Body of pancreas (tissue), 4 donors: ENCODE measurements around the gene ANKRD6.

ENCODE experiments used
- POLR2A ChIP-seq, 3 donors: fragments of 450-650 bp; IDR thresholded peaks; one replicate each; pipeline ENCODE4 v1.6.1; 2016; ENCODE audit warnings: antibody characterized with exemption in 3 of 3, mild to moderate bottlenecking in 2 of 3
- TF ChIP-seq, protein P1 (sequence below), 7 experiments: fragments of 450-650 bp in 4 of 7; fragments of 200-600 bp in 3 of 7; sonication (generic) in 3 of 7; IDR thresholded peaks; one replicate each; pipeline ENCODE4 v1.5.1; 2016 to 2019; ENCODE audit warnings: antibody characterized with exemption in 7 of 7

DNA sequence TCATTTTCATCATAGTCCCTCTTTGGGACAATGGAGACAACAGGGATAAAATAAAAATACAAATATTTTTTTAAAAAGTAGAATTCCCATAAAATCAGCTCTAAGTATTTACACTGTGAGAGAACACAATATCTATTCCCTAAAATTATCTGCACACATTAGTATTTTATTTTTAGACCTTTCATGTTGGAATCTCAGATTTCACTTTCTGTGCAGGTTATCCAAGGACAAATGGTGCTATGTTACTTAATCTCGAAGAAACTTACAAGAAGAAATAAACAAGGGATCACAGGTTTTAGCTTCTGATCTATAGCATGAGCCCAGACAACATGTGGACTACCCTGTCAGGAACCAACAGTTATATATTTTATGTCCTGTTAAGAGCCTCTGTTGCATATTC lies 228.6 kb downstream of the ANKRD6 start:
- TF ChIP-seq, protein P1, sequence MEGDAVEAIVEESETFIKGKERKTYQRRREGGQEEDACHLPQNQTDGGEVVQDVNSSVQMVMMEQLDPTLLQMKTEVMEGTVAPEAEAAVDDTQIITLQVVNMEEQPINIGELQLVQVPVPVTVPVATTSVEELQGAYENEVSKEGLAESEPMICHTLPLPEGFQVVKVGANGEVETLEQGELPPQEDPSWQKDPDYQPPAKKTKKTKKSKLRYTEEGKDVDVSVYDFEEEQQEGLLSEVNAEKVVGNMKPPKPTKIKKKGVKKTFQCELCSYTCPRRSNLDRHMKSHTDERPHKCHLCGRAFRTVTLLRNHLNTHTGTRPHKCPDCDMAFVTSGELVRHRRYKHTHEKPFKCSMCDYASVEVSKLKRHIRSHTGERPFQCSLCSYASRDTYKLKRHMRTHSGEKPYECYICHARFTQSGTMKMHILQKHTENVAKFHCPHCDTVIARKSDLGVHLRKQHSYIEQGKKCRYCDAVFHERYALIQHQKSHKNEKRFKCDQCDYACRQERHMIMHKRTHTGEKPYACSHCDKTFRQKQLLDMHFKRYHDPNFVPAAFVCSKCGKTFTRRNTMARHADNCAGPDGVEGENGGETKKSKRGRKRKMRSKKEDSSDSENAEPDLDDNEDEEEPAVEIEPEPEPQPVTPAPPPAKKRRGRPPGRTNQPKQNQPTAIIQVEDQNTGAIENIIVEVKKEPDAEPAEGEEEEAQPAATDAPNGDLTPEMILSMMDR (IDR thresholded peaks at IDR 0.05): no peak
- no peak for TF ChIP-seq POLR2A (IDR thresholded peaks at IDR 0.05)
